Keratinocyte (primary cell): ENCODE results near the gene SPATA9.

Experiments used
- CTCF ChIP-seq, 3 experiments: IDR thresholded peaks in 1 of 3; conservative IDR thresholded peaks in 1 of 3; optimal IDR thresholded peaks in 1 of 3; 2 replicates in 2 of 3; 3 replicates in 1 of 3; pipeline versions ENCODE3 to v1.5.1; 2011; ENCODE audit warnings: low read length in 3 of 3, mild to moderate bottlenecking in 3 of 3, moderate library complexity in 2 of 3, control low read depth in 1 of 3, inconsistent platforms in 1 of 3; ENCODE audit not compliant: insufficient read depth in 2 of 3; ENCODE audit errors: extremely low read depth in 1 of 3
- EZH2 ChIP-seq: IDR thresholded peaks from one replicate; pipeline ENCODE4 v1.6.1; 2012; ENCODE audit warnings: inconsistent platforms, mild to moderate bottlenecking, low read length, moderate library complexity

GRCh38 chr5:95709967-95710650 is 27.3 kb upstream of the SPATA9 start:
- no peak for TF ChIP-seq EZH2
- no peak for TF ChIP-seq CTCF (optimal IDR thresholded peaks at IDR 0.05 in 1 of 3, IDR thresholded peaks at IDR 0.05 in 1 of 3, conservative IDR thresholded peaks at IDR 0.05 in 1 of 3; ENCODE audit: extremely low read depth in 1 of 3, insufficient read depth in 2 of 3, low read length in 3 of 3)
